Measurements from ENCODE around the gene LNP1. TPM values are rescaled to one million over a fixed set of nuclear protein-coding genes. Genes with fewer than 3 reads are reported as not detected.

The LNP1 gene
- total and polyA plus RNA-seq, 10 of the 15 experiments (the other 5 are each of a cell fraction or from before 2014, with no cell fraction given): 2.1 to 4.2 (median 2.7) TPM

GRCh38 chr3:100429187-100429716 lies 27.9 kb downstream of the LNP1 start:
- POLR2A ChIA-PET: interaction anchor here (0.6 kb wide), 1 partner anchor 28 kb away, joined by 4 read pairs; no protein-coding TSS in a partner anchor
- DNase-seq (ENCODE audit: low read depth, low spot score) (no peak), FAIRE-seq (no peak), ATAC-seq (no peak)
- TF ChIP-seq RELA (IDR thresholded peaks at IDR 0.05; ENCODE audit: borderline replicate concordance, partially characterized antibody): no peak
- TF ChIP-seq NBN (IDR thresholded peaks at IDR 0.05): no peak
- TF ChIP-seq CUX1 (IDR thresholded peaks at IDR 0.05; ENCODE audit: insufficient replicate concordance, low read depth, low read length): no peak
- no peak for TF ChIP-seq FOXK2 (IDR thresholded peaks at IDR 0.05)
- TF ChIP-seq ZNF384 (IDR thresholded peaks at IDR 0.05; ENCODE audit: borderline replicate concordance, low read depth, low read length): no peak
- TF ChIP-seq JUNB (IDR thresholded peaks at IDR 0.05): no peak
- RAD21 ChIA-PET (ENCODE audit: unreplicated experiment): no interaction called here
- Histone ChIP-seq H3K27ac (ENCODE audit: control insufficient read depth, insufficient read depth) (no peak overlapping the region), H3K4me2 (ENCODE audit: control insufficient read depth, insufficient read depth) (no peak overlapping the region), H2AFZ (ENCODE audit: control insufficient read depth, low read depth, low read length) (no peak overlapping the region), H3K9ac (ENCODE audit: control insufficient read depth, insufficient read depth, low read length) (no peak overlapping the region), H3K79me2 (ENCODE audit: control insufficient read depth, insufficient read depth, low read length) (no peaks in the 10 kb centered on the region), H3K4me3 (no peak overlapping the region), H3K9me3 (replicated peaks; ENCODE audit: control insufficient read depth, insufficient read depth, low read length) (no peaks in the 10 kb centered on the region), H3K36me3 (ENCODE audit: control insufficient read depth in 2 of 2, insufficient read depth in 2 of 2, low read length in 1 of 2) (no peaks in the 10 kb centered on the region), H3K27me3 (replicated peaks in 1 of 2; ENCODE audit: control insufficient read depth in 2 of 2, insufficient read depth in 2 of 2, low read length in 1 of 2) (no peaks in the 10 kb centered on the region), H4K20me1 (ENCODE audit: control insufficient read depth, insufficient read depth) (no peaks in the 10 kb centered on the region), H3K4me1 (ENCODE audit: control insufficient read depth, insufficient read depth, low read length) (no peaks in the 10 kb centered on the region)
- in situ Hi-C loops (cut with MboI) (no loop called here), intact Hi-C loops (cut with micrococcal nuclease; ENCODE audit: unreplicated experiment) (no loop called here)
- no TSS peak for BruUV-seq (replicated peaks)
- WGBS (ENCODE audit: insufficient coverage, insufficient replicate concordance, low lambda C conversion rate, missing lambda C conversion rate): 100% methylated on average over 2 of the region's 2 CpGs
- SMC1A ChIA-PET (ENCODE audit: uncharacterized antibody, unreplicated experiment): interaction anchor here (0.6 to 2.3 kb wide), 2 partner anchors 11 to 1369 kb away, joined by 3 to 8 read pairs; no protein-coding TSS in a partner anchor
- CTCF ChIA-PET: interaction anchor here (0.6 to 1.5 kb wide), 2 partner anchors 63 to 112 kb away, joined by 3 read pairs; partner anchors contain the start of gene TMEM45A
